ENCODE results near the gene EXO1.
"Not testable (repeated sequence)": the region's sequence is repeated elsewhere in the genome, so short reads cannot be mapped to it uniquely, and the experiment has no call there.

EXO1 gene
- total RNA-seq, result 1.7 reads per million

- peak; percentile 83 for DNase-seq
Measured at GRCh38 chr1:241847796-241848685, at the start of gene EXO1. Gene EXO1, plus strand, starts transcription at chr1:241848204. Its CDS starts 2,222 bp downstream, at chr1:241850426.

GRCh38 chr1:241799416-241799815 is 48.6 kb upstream of the EXO1 start:
- no peak for DNase-seq

DNA sequence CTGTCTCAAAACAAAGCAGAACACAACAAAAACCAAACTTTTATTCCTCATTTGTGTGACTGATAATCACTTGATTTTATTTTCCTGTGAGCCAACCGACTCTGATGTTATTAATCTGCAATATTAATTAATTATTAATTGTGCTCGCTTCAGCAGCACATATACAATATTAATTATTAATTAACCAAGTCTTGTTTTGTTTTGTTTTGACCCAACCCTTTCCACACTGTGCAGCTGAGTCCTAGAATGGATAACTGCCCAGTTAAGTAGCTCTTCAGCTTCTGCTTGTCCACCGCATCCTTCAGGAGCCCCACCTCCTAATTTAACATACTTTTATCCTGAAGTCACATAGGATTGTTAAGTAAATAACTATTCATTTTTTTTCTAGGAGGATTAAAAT is 47.4 kb upstream of the EXO1 start:
- no peak for DNase-seq

GRCh38 chr1:241802863-241803262 is 45.1 kb upstream of the EXO1 start:
- DNase-seq, result no peak

- DNase-seq, result not testable (repeated sequence)
Measured at GRCh38 chr1:241804706-241805105, 43.3 kb upstream of the EXO1 start.

GRCh38 chr1:241808265-241808664 is 39.7 kb upstream of the EXO1 start:
- no peak for DNase-seq

DNA sequence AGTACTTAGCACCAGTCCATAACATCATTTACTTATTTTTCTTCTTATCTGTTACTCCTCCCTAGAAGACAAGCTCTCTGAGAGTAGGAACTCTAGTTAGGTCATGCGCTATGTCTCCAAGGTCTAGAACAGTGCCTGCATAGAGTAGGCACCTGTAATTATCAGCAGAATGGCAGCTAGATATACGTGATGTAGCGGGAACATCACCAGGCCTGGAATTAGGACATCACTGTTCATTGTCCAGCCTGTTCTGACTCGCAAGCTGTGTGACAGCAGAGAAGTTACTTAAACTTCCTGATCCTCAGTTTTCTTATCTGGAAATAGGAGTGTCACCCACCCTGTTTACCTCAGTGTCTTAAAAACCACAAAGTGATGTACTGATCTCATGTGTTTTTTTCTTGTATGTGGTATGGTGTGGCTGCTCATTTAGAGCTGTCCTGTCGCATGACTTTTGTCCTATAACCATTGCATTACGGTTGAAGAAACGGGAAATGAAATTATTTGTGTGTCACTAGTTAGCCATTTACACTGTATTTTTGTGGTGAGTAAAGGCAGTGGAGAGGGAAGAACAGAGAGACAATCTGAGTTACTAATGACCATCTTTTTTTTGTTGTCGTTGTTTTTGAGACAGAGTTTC is 37.1 kb upstream of the EXO1 start:
- DNase-seq, result no peak

DNA sequence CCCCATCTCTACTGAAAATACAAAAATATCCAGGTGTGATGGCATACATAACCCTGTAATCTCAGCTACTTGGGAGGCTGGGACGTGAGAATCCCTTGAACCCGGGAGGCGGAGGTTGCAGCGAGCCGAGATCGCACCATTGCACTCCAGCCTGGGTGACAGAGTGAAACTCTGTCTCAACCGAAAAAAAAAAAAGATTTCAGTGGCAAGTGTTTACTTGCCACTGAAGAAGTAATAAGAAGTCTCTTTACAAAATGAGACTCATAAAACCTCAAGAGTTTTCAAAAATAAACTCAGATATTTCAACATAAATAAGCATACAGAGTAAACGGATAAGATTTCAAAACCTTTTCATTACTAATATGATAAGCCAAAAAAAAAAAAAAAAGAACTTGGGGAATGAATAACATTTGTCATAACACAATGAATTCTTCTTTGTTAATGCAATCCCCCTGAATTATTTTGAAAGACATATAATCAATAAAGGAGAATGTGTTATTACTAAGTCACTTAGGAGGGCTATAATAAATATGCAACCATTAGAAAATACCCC is 34.2 kb upstream of the EXO1 start:
- DNase-seq, result no peak

DNA sequence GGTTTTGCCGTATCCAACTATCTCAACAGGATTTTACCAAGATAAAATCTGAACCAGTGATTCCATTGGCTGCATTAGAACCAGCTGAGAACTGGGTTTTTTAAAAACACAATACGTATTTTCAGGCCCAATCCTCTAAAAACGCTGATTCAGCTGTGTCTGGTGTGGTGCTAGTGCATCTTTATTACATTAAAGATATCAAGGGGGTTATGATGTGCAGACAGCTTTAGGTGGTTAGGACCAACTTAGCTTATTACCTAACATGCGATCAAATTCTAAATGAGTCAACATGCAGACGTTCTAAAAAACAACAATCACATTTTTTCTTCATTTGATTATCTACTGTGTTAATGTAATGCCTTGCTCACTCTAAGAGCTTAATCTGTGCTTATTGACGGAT is 32.0 kb upstream of the EXO1 start:
- DNase-seq, result no peak

DNA sequence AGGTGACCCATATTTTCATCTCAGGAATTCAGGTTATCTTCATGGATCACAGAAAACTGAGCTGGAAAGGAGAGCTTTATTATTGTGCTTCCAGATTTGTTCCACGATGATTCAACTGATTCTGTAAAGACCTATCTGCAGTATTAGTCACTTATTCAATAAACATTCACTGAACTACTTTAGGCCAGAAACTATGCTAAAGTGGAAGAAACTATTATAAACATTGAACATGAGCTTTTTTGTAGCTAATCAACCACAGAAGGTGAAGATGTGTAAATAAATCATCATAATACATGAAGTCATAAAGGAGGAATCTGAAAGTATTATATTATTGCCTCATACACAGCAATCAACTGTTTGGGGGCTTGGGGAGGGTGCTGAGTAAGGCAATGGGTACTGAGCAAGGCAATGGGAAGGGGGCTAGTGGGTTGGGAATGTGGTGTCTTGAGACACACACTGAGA is 30.6 kb upstream of the EXO1 start:
- no peak for DNase-seq

DNA sequence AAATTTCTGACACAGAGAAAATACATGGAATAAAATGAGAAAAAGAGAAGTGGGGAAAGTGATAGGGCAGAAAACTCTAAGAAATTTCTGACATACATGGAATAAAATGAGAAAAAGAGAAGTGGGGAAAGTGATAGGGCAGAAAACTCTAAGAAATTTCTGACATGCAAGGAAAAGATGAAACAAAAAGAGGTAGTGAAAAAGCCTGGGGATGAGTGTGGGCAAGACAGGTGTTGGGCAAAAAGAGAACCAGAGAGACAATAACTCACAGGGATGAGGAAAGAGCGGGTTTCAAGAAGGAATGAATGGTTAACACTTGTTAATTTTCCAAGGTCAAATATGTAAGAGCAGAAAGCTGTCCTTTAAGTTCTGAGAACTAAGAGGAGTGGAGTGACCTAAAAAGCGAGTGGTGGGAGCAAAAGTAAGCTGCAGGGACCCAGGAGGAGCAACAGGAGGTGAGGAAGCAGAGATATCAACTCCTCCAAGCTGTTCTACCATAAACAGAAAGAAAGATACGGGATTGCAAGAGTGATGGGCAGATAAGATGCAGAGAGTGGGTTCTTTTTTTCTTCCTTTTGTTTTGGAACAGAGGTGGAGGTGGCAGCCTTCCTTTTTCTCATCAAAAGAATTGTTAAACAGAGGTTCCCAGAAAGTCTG is 29.9 kb upstream of the EXO1 start:
- DNase-seq, result no peak

GRCh38 chr1:241819340-241819866 is 28.6 kb upstream of the EXO1 start:
- no peak for DNase-seq

DNA sequence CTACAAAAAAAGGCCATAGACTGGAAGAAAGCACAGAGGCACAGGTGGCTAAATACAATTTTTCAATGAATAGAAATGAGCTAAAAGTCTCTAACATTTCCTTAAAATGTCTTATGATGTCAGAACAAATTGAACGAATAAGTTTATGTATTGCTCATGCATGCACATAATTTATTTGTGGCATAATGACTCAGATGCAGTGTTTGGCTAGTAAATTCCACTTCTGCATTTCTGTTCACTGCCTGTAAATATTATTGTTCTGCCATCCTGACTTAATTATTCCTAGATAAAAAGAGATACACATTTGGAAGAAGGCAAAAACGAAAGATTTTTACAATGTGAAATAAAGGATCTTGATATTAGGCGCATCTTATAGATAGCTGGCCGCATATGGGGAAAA is 26.6 kb upstream of the EXO1 start:
- DNase-seq, result no peak

DNA sequence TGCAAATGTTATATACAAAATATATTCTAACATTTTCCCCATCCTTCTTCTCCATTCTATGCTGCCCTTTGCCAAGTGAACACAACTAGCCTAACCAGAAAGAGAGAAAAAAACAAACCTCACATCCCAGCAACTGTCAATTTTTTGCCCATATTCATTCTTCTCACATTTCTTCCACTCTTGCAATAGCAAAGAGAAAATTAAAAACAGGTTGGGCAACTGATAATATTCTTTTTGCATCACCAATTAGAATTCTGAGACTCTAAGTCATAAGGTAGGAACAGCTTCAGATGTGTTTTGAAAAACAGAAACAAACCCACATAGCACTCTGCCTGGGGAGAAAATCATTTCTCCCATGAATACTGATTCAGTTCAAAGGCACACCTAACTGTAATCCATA is 25.2 kb upstream of the EXO1 start:
- DNase-seq, result no peak

- no peak for DNase-seq
Measured at GRCh38 chr1:241823925-241824324, 24.1 kb upstream of the EXO1 start.

- no peak for DNase-seq
Measured at GRCh38 chr1:241825581-241825980, 22.4 kb upstream of the EXO1 start.

DNA sequence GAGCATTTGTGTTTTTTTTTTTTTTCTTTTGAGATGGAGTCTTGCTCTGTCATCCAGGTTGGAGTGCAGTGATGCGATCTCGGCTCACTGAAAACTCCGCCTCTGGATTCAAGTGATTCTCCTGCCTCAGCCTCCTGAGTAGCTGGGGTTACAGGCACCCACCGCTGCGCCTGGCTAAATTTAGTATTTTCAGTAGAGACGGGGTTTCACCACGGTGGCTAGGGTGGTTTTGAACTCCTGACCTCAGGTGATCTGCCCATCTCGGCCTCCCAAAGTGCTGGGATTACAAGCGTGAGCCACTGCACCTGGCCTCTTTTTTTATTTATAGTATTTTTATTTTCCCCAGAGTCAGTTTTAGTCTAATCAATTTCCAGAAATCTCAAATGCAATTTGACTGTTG is 21.4 kb upstream of the EXO1 start:
- not testable (repeated sequence) for DNase-seq

- DNase-seq, result no peak
Measured at GRCh38 chr1:241827264-241827663, 20.7 kb upstream of the EXO1 start.

DNA sequence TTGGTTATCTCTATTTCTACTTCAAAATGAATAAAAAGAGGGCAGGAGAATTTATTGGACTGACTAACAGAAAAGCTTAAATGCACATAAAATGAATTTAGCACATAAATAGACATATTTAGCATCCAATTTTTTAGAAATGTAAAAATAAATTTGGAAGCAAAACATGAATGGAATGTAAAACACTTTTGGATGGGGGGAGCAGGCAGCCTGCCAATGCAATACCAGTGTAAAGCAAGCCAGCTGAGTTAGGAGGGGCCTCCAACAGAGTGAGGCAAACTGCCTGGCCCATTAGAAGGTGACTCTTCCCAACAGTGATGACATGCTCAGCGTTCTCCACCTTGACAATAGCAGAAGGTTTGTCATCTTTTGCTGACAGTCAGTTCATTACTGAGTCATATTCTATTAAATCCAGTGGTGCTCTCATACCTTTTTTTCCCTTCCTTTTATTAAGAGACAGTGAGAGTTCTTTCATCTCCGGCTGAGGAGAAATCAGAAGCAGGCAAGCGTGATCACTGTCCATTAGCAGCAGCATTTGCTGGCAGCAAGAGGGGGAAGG is 19.5 kb upstream of the EXO1 start:
- DNase-seq, result no peak

- no peak for DNase-seq
Measured at GRCh38 chr1:241829468-241829867, 18.5 kb upstream of the EXO1 start.

DNA sequence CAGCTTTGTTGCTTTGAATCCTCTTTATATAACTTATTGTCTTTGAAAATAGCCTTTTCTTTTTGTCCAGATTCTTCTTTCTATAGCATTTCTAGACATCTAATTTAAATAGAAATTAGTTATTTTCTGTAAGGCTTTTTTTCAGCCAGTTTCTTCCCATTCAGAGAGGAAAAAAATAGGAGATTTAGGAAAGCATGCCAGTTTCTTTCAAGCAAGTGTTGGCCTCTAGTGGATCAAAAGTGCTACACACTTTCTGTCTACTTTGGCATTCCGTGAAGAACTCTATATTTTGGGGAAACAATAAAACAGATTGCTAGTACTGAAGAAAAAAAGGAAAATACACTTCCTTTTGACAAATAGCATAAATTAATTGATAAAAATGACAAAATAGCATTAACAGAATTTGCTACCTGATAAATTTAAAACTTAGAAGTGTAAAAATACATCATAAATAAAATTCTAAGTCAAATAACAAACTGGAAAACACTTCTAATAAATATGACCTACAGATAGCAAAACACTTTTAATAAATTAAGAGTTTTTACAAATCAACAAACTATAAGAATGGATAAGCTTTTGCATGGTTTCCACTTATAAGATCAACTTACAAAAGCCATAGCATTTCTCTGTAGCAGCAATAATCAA is 13.1 kb upstream of the EXO1 start:
- DNase-seq, result no peak

- DNase-seq, result no peak
Measured at GRCh38 chr1:241836941-241837340, 11.1 kb upstream of the EXO1 start.
